Mesodermal cell (in vitro differentiated cells): Measurements from ENCODE around the gene MAPK4.

Experiments used
- H3K27ac ChIP-seq: 2 replicates; pipeline ENCODE4 v1.7.0; 2013; ENCODE audit warnings: mild to moderate bottlenecking, low read depth, low read length, moderate library complexity; ENCODE audit not compliant: severe bottlenecking
- H3K36me3 ChIP-seq: 2 replicates; pipeline ENCODE4 v1.7.1; 2013; ENCODE audit warnings: mild to moderate bottlenecking, low read length, moderate library complexity; ENCODE audit not compliant: control insufficient read depth, insufficient read depth
- H3K4me1 ChIP-seq: one replicate; pipeline ENCODE4 v1.7.1; 2013; ENCODE audit warnings: mild to moderate bottlenecking, low read length; ENCODE audit not compliant: insufficient read depth, control insufficient read depth, poor library complexity, severe bottlenecking
- H3K4me3 ChIP-seq: 2 replicates; pipeline ENCODE4 v1.7.0; 2013; ENCODE audit warnings: low read length, control low read depth, mild to moderate bottlenecking; ENCODE audit not compliant: insufficient read depth, poor library complexity, severe bottlenecking; ENCODE audit errors: extremely low read depth
- H3K9me3 ChIP-seq: 2 replicates; pipeline ENCODE4 v1.7.1; 2013; ENCODE audit warnings: mild to moderate bottlenecking, low read length, moderate library complexity; ENCODE audit not compliant: control insufficient read depth
- WGBS, 2 experiments: methylation state at CpG; one replicate each; pipeline ENCODE4 v1.1.5; 2013; ENCODE audit warnings: missing lambda C conversion rate in 2 of 2; ENCODE audit not compliant: insufficient coverage in 2 of 2; 5-methylcytosine and 5-hydroxymethylcytosine counted together

The MAPK4 gene

DNA sequence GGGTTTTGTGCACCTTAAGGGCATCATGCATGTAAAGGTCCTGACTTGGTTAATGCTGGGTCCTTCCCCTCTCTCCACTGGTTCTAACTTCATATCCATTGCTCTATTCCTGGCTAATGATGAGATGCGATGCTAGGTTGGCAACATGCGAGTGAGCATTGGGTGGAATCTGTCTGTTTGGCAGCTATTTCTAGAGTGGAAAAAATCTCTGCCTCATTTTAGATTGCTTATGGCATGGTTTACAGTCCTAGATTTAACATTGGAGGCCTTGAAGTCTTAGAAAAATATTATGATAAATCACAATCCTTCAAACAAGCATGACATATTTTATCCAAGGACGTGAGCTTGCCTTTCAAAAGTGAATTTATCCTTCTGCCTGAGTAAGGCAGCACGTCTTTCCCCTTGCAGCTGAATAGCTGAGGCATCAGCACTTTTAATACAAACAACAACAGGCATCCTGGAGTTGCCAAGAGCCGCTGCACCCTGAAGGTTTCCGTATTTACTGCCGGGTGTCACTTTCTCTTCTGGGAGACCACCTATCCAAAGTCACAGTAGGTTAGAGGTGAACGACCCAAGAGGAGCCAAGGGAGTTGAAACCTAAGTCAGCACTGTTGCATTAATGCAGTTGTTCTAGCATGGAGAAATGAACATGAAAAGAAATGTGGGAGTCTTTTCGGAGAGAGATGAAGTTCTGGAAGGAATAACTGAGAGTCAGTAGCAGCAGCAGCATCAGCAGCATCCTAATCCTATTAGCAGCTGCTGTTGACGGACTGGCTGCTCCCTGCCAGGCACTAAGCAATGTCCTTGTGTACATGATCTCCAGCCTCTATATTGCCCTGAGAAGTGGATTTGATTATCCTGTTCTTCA lies 78.4 kb downstream of the MAPK4 start:
- WGBS, 2 experiments = 86 to 87% methylated on average over 8 of the region's 10 CpGs
- Histone ChIP-seq H3K4me1 (peaks cover 4% of the 10 kb centered on the region), H3K4me3 (no peak overlapping the region), H3K36me3 (no peaks in the 10 kb centered on the region), H3K9me3 (no peaks in the 10 kb centered on the region), H3K27ac (no peak overlapping the region)

DNA sequence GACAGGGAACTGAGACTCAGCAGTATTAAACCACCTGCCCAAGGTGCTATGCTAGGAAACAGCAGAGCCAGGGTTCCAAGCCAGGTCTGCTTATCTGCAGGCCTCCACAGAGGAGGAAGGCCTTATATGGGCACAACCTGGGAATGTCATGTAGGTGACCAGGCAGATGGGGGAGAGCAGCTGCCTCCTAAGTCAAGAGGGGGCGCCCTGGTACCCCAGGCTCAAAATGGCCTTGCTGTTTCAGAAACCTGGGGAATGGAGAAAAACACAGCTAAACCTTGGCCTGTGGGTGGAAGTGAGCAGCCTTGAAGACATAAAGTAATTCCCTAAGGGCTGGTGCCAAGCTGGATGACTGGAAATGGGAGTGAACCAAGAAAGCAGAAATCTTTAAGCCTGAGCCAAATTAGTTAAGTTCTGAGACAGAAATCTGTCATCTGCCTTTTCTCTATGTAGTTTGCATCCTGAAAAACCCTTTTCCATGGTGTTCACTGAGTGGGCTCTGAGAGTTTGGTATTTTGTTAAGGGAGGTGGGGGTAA lies 79.1 kb downstream of the MAPK4 start:
- Histone ChIP-seq H3K4me1 (no peaks in the 10 kb centered on the region), H3K4me3 (no peak overlapping the region), H3K36me3 (no peaks in the 10 kb centered on the region), H3K27ac (no peak overlapping the region), H3K9me3 (no peaks in the 10 kb centered on the region)
- WGBS, 2 experiments = 93 to 100% methylated on average over 1 of the region's 1 CpG

DNA sequence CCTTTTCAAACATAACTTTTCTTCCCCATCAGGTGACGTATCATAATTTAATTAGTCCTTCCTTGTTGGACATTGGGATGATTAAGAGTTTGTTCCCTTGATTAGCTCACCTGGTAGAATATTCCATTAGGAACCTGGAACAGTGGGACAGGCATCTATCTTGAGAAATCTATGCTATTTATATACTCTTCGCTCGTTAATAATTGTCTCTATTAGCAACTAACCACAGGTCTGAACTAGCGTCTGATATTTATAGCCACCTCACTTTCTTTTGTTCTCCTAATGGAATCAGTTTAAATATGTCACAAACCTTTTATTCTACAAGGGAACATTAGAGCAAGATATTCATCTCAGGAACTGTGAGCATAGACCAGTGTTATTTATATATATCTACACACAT lies 79.8 kb downstream of the MAPK4 start:
- 92 to 95% methylated on average over 3 of the region's 4 CpGs for whole genome bisulfite sequencing, 2 experiments
- H3K4me1 ChIP-seq = no peaks in the 10 kb centered on the region
- no peak overlapping the region for H3K27ac ChIP-seq
- H3K4me3 ChIP-seq = no peak overlapping the region
- H3K9me3 ChIP-seq = no peaks in the 10 kb centered on the region
- no peaks in the 10 kb centered on the region for H3K36me3 ChIP-seq

DNA sequence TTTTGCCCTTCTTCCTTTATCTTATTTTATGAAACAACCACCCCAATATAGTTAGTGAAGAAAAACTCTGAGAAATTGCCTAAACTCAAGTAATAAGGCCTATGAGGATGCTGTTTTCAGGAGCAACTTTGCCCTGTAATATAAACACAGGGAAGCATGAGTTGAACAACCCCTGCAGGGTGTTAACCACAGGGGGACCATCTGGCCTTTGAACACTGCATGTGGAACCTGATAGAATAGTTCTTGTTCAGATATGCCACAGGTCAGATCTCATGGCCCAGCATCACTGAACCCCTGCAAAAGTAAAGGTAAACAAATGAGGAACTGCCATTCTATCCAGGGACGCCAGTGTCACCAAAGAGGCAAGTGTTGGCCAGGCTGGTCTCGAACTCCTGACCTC lies 82.6 kb downstream of the MAPK4 start:
- H3K36me3 ChIP-seq = no peaks in the 10 kb centered on the region
- H3K27ac ChIP-seq = no peak overlapping the region
- no peaks in the 10 kb centered on the region for H3K9me3 ChIP-seq
- 90 to 96% methylated on average over 2 of the region's 2 CpGs for WGBS, 2 experiments
- no peaks in the 10 kb centered on the region for H3K4me1 ChIP-seq
- H3K4me3 ChIP-seq = no peak overlapping the region

DNA sequence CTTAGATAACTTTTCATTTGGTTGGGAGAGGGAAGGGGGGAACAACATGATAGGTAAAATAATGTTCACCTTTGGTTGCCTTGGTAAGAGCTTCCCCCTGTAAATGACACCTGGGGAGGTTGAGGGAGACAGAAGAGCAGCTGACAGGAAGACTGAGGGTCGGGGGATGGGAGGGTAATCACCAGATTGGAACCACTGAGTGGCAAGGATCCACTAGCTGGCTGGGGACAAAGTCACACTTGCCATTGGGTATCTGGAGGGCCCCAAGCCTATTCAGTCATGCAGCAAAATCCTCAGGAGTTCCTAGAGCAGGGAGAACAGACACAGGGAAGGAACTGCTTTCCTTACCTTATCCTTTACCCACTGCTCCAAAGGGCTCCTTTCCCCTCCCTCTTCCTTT lies 84.3 kb downstream of the MAPK4 start:
- Histone ChIP-seq H3K27ac (no peak overlapping the region), H3K9me3 (no peaks in the 10 kb centered on the region), H3K4me1 (no peaks in the 10 kb centered on the region), H3K36me3 (no peaks in the 10 kb centered on the region), H3K4me3 (no peak overlapping the region)
- 78 to 100% methylated on average over 1 of the region's 1 CpG for WGBS, 2 experiments

DNA sequence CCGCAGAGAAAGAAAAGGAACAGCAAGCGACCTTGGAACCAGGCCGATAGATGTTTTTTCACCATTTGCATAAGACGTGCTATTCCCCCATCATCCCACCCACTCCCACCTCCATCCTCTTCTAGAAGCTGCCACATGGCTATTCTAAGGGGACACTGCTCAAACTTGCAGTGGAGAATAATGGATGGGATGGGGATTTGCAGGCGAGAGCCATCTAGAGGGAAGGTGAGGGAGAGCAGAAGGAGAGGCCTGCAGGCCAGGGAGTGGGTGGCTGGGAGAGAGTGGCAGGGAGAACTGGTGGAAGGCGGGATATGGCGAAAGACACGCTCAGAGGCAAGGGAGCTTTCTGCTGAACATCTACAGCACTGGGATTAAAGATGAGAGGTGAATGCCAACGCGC lies 84.9 kb downstream of the MAPK4 start:
- 66 to 76% methylated on average over 6 to 7 of the region's 10 CpGs for WGBS, 2 experiments
- H3K27ac ChIP-seq = no peak overlapping the region
- no peaks in the 10 kb centered on the region for H3K36me3 ChIP-seq
- H3K4me3 ChIP-seq = no peak overlapping the region
- H3K9me3 ChIP-seq = no peaks in the 10 kb centered on the region
- H3K4me1 ChIP-seq = no peaks in the 10 kb centered on the region

DNA sequence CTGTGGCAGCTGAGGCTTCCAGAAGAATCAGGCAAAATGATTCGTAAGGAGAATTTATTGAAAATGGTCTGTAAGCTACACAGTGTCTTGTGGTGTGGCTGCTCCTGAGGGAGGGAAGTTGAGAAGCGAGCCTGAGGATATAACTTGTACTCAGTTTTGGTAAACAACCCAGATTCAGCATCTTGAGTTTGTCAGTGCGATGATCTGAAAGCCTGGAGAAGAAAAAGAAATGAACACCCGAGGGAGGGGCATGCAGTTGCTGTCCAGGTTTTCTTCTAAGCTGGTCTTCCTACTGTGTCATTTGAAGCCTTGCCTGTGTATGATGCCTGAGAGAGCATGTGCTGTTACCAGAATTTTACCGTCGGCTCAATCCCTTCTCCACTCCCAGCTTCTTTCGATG lies 87.3 kb downstream of the MAPK4 start:
- Histone ChIP-seq H3K9me3 (no peaks in the 10 kb centered on the region), H3K4me3 (no peak overlapping the region), H3K27ac (no peak overlapping the region), H3K4me1 (no peaks in the 10 kb centered on the region), H3K36me3 (no peaks in the 10 kb centered on the region)
- 93 to 94% methylated on average over 6 to 7 of the region's 7 CpGs for WGBS, 2 experiments

DNA sequence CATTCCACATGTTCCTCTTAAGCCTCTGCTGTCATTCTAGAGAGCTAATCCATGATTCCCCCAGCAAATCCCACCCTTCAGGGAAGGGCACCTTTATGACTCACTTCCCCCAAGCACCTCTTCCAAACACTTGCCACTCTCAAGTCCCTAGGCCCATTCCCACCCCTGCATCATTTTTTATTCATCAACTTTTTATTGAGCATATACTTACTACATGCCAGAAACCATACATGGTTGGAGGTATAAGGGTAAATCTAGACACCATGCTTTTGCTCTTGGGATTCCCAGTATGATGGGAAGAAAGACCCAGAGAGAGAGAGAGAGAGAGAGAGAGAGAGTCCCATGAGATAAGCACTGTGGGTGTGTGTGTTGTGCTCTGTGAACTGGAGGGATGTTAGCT lies 87.9 kb downstream of the MAPK4 start:
- no peaks in the 10 kb centered on the region for H3K36me3 ChIP-seq
- H3K9me3 ChIP-seq = no peaks in the 10 kb centered on the region
- H3K4me1 ChIP-seq = no peaks in the 10 kb centered on the region
- no peak overlapping the region for H3K27ac ChIP-seq
- no peak overlapping the region for H3K4me3 ChIP-seq

DNA sequence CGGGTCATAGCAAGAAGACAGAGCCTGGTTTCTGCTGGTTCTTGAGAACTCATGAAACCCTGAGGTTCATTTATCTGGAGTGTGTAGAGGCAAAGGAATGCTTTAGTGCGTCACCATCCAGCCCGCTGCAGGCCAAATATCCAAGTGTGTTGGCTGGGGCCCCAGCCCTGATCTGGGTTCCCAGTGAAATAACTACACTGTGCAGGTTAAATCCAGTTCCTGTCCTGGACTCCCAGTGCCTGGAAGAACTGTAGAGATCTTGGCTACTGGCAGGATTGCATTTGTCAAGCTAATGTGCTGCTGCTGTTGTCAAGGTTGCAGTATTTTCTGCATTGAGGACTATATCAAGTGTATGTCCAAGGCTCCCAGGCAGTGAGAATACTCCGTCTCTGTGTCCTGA lies 89.9 kb downstream of the MAPK4 start:
- Histone ChIP-seq H3K36me3 (no peaks in the 10 kb centered on the region), H3K9me3 (no peaks in the 10 kb centered on the region), H3K4me3 (no peak overlapping the region), H3K4me1 (no peaks in the 10 kb centered on the region), H3K27ac (no peak overlapping the region)
- 93 to 97% methylated on average over 2 to 3 of the region's 4 CpGs for WGBS, 2 experiments

DNA sequence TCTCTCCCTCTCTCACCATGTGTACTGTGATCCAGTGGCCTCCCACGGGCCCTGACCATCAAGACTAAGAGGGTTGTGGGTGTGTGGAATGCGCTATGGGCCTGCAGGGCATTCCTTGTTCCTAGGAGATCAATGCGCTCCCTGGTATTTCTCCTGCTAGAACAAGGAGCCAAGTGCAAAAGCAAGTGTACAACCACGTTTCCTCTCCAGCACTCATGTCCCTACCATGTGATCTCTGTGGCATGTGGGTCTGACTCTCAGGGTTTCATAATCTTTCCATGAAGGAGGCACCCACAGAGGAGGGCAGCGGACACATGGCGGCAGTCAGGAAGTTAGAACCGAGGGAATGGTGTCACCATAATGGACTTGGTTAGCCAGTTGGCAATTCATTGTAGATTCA lies 91.4 kb downstream of the MAPK4 start:
- Histone ChIP-seq H3K36me3 (no peaks in the 10 kb centered on the region), H3K4me3 (no peak overlapping the region)

DNA sequence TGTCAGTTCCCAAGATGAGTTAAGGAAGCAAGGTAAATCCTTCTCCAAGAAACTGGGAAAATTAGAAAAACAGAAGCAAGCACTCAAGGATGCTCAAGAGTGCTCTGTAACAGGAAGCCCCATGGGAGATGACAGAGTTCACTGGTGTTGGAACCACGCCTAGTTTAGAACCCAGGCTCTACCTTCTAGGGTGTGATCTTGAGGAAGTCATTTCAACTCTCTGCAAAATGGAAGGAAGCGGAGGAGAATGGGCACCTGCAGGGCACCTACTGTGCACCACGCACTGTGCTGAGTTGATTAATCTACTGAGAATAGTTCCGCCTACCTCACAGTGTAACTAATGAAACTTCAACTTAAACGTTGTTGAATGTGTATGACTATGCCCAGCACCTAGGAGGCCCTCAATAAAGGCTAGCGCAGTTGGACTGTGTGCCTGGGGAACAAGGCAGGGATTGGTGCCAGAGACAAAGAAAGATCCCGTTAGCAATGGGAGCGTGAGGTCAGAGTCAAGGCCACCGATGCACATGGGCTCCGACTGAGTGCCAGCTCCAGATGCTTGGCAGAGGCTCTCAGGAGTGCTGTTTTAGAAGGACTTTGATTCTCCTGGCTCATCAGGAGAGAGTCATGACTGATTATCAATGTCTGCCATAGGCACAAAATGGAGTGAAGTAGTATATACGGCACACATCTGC lies 93.7 kb downstream of the MAPK4 start:
- Histone ChIP-seq H3K4me1 (no peaks in the 10 kb centered on the region), H3K9me3 (peaks cover 4% of the 10 kb centered on the region), H3K27ac (no peak overlapping the region), H3K36me3 (no peaks in the 10 kb centered on the region), H3K4me3 (no peak overlapping the region)
- 93 to 95% methylated on average over 9 to 10 of the region's 11 CpGs for WGBS, 2 experiments

More for the DNA sequence above, 91.4 kb downstream of the MAPK4 start:
- WGBS, 2 experiments = 91 to 92% methylated on average over 2 to 4 of the region's 7 CpGs
- H3K9me3 ChIP-seq = no peaks in the 10 kb centered on the region
- H3K27ac ChIP-seq = no peak overlapping the region
- no peaks in the 10 kb centered on the region for H3K4me1 ChIP-seq
